Measurements from ENCODE around the gene INTS6L.

Gene INTS6L

DNA sequence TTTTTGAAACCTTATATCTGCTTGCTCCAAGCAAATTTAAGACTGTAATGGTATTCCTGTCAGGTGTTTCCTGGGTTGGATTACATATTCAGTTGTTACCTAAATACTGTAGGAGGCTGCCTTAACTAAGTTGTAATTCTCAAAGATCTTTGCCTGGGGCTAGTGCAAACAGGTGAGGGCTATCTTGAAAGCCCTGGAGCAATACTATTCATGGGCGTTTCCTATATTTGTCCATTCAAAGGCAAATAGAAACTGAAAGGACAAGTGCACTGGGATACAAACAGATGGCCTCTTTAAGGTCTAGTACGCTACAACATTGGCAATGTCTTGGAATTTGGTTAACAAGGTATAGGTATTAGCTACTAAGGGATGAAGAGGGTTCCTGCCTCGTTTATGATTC lies 108.9 kb downstream of the INTS6L start:
- TF ChIP-seq CTCF (IDR thresholded peaks at IDR 0.05; ENCODE audit: low read depth, low read length, missing control alignments), result no peak
- H3K4me3 ChIP-seq (replicated peaks; ENCODE audit: low read depth, low read length), result no peak overlapping the region
- DNase-seq (ENCODE audit: extremely low read depth, low read depth), result no peak

All from HFF-Myc (cell line).